Coronary artery (tissue), 2 donors: ENCODE measurements around the gene SSU72.

Experiments
- DNase-seq: peaks from one replicate; pipeline ENCODE4 v3.0.0-alpha.2; 2017; ENCODE audit warnings: low spot score
- H3K27ac ChIP-seq, 2 donors: fragments of 200-600 bp; sonication (generic); one replicate each; pipeline ENCODE4 v1.5.1; 2016 to 2019
- H3K4me3 ChIP-seq: fragments of 200-600 bp; sonication (generic); 2 replicates; pipeline ENCODE4 v1.5.1; 2016; ENCODE audit warnings: mild to moderate bottlenecking, moderate library complexity
- TF ChIP-seq, protein P1 (sequence below): fragments of 200-600 bp; sonication (generic); IDR thresholded peaks from one replicate; pipeline ENCODE4 v1.5.1; 2019; ENCODE audit warnings: antibody characterized with exemption

SSU72 gene

DNA sequence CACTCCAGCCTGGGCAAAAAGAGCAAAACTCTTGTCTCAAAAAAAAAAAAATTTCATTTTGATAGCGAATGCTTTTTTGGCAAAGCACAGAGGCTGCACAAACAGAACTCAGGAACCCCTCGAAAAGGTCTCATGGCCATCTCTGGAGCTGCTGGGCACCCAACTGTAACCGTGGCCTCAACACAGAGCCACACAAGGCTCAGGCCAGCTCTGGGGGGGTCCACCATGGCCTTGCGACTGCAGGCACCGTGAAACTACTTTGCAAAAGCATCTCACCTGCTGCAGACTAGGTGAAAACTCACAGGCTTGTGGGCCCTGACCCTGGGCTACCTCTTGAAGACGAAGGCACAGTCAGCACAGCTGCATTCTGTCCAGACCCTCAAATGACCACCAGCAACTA is 18.2 kb downstream of the SSU72 start:
- TF ChIP-seq, protein P1, sequence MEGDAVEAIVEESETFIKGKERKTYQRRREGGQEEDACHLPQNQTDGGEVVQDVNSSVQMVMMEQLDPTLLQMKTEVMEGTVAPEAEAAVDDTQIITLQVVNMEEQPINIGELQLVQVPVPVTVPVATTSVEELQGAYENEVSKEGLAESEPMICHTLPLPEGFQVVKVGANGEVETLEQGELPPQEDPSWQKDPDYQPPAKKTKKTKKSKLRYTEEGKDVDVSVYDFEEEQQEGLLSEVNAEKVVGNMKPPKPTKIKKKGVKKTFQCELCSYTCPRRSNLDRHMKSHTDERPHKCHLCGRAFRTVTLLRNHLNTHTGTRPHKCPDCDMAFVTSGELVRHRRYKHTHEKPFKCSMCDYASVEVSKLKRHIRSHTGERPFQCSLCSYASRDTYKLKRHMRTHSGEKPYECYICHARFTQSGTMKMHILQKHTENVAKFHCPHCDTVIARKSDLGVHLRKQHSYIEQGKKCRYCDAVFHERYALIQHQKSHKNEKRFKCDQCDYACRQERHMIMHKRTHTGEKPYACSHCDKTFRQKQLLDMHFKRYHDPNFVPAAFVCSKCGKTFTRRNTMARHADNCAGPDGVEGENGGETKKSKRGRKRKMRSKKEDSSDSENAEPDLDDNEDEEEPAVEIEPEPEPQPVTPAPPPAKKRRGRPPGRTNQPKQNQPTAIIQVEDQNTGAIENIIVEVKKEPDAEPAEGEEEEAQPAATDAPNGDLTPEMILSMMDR, result no peak
- Histone ChIP-seq H3K27ac (no peak overlapping the region), H3K4me3 (no peak overlapping the region)
- DNase-seq, result no peak

DNA sequence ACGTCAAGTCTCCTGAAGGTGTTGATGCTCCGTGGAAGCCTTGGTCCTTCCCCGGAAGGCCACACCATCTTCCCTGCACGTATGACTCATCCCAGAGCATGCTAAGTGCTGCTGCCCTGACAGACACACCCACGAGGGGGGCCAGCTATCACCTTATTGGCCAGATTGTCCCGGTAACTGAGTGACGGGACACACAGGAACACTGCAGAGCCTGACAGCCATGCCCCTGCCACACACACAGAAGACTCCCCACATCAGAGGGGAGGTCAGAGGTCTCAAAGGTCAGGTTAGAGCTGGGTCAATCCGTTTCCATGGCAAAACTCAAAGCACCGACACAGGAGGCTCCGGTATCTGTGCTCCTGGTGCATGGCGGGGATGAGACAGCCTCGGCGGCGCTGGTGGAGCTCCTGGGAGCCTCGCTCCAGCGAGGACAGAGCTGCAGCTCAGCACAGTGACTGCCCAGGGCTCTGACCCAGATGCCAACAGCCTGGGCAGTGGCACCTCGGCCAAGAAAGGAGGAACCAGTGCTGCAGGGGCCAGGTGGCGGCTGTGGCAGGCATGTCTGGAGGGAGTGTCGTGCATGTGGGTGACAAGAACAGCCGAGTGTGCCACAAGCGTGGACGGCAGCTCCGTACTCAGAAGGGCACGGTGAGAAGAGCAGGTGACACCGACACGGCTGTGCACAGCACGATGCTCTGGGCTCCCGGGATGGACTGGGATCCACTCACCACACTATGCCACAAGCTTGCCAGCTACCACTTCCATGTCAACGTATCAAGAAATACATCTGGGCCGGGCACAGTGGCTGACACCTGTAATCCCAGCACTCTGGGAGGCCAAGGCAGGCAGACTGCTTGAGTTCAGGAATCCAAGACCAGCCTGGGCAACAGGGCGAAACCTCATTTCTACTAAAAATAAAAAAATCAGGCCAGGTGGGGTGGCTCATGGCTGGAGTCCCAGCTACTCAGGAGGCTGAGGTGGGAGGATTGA is 19.4 kb downstream of the SSU72 start:
- Histone ChIP-seq H3K27ac (peak overlapping the region in 1 of 2 donors; percentile 0), H3K4me3 (no peak overlapping the region)
- TF ChIP-seq, protein P1, result no peak
- DNase-seq, result no peak

DNA sequence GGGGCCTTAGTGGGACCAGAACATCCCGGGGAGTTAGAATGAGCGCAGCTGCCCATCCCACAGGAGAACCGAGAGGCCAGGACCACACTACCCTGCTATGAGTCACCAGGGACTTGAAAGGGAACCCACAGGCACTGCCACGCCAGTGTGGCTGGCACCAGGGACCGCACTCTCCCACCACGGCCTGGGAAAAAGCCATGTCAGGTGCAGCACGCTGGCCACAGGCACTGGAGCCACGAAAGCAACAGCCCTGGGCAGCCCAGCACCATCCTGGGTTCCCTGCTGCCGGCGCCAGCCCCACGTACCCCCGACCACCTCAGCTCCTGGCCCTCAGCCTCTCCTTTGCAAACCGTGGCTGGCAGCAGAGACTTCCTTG is 20.1 kb downstream of the SSU72 start:
- TF ChIP-seq, protein P1, result no peak
- no peak for DNase-seq
- H3K4me3 ChIP-seq, result no peak overlapping the region
- peak overlapping the region in 1 of 2 donors; percentile 0 for H3K27ac ChIP-seq

DNA sequence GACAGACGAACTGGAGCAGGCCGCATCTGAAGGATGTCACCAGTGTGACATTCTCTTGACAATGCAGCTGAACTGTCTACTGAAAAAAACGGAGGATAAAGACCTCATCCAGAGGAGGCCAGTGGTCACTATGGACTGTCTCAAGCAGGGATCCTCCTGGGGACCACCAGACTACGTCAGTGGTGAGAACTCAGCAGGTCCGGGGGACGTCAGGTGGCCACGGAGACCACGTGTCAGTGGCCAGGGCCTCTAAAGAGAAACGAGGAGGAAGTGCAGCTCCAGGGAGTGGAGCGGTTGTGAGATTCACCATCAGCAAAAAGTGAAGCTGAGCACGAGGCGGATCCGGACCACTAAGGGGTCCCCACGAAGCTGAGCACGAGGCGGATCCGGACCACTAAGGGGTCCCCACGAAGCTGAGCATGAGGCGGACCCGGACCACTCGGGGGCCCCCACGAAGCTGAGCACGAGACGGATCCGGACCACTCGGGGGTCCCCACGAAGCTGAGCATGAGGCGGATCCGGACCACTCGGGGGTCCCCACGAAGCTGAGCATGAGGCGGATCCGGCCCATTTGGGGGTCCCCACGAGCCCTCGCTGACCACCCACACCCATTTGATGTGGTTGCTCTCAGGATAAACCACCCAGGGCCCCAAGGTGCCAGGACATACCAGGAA is 20.7 kb downstream of the SSU72 start:
- Histone ChIP-seq H3K4me3 (no peak overlapping the region), H3K27ac (no peak overlapping the region)
- DNase-seq, result no peak
- TF ChIP-seq, protein P1, result no peak

DNA sequence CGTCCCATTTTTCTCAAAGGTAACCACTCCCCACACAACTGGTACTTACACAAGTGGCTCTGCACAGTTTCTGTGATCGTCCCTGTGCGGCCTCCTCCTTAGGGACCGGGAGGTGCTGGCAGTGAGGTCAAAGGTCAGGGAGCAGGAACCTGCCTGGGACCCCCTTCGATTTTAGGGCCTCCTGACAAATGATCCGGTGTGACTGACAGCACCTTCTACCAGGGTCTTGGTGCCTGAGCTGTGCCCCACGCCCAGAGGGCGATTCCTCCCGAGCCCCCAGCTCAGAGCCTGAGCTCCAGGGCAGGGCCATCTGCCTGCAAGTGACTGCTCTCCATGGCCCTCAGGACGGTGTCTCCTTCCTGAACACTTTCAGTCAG is 22.4 kb downstream of the SSU72 start:
- DNase-seq, result no peak
- Histone ChIP-seq H3K4me3 (no peak overlapping the region), H3K27ac (peak overlapping the region in 1 of 2 donors; percentile 10)
- TF ChIP-seq, protein P1, result no peak

DNA sequence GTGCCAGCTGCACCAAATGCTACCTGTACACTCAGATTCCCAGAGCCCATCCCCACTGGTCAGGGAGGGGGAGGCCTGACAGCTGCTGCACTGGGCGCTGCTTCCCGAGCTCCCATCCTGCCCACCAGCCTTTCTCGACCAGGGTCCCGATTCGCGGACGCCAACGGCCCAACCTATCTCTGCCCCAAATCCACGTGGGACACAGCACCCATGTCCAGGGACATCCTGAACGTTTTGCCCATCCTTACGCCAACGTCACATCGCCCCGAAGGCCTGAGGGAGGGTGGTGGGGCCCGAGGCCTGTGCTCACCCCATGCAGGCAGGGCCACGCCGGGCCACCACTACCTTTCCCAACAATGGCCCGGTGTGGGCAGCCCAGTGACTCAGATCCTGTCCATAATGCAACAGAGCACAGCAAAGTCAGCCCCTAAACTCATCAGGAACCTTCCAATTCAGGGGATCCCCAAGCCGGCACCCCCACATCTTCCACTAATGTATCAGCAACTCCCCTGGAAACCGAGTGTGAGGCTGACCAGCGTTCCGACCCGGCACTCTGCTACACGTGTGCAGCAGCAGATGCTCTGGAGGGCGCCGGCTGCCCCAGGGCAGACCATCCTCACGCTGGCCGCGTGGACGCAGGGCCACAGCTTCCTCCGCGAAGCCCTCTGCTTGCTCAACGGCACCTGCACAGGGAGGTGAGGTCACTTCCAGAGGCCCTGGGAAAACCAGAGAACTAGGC is 23.0 kb downstream of the SSU72 start:
- Histone ChIP-seq H3K27ac (no peak overlapping the region), H3K4me3 (no peak overlapping the region)
- no peak for DNase-seq
- TF ChIP-seq, protein P1, result no peak
